ENCODE results near the gene LY6G6F. TPM values are rescaled to one million over a fixed set of nuclear protein-coding genes. Genes with fewer than 3 reads are reported as not detected.

LY6G6F gene
- total and polyA plus RNA-seq, 2 of the 13 experiments (the other 11 are each of a cell fraction or from before 2014, with no cell fraction given): not detected

DNA sequence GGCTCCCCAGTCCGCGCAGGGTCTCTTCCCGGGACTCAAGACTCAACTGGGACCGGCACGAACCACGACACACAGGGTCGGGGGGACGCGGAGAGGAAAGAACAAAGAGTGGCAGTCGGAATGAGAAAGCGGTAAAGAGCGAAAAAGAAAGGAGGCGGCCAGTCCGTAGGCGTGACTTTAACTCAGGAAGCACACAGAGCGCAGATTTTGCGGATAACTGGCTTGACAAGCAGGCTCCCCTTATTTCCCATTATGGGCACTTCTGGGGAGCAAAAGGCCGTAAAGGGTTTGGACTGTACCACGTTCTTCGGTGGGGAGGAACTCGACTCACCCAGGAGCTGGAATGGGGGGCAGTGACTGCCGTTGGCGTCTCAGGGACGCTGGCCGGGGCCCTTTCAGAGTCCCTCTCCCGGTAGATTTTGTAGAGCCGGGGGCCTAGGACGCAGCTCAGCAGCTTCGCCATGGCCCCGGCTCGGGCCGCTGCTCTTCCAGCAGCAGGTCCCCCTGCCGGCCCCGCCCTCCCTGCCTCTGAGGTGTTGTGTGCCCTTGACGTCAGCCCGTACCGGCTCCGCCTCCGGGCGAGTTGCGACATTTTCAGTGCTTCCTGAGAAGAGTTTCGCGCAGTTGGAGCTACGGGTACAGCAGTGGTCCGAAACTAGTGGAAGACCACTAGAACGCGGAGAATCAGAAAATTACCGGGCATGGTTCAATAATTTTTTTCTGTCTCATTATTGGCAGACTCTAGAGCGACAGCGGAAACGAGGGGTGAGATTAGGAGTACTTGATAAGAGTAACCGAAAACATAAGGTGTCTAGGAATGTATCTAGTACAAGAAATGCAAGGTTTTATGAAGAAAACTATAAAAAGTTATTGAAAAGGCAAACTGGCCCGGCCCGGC, 3.6 kb upstream of the LY6G6F start, which contains the start of gene ABHD16A (continued):
- TF ChIP-seq, protein P1, sequence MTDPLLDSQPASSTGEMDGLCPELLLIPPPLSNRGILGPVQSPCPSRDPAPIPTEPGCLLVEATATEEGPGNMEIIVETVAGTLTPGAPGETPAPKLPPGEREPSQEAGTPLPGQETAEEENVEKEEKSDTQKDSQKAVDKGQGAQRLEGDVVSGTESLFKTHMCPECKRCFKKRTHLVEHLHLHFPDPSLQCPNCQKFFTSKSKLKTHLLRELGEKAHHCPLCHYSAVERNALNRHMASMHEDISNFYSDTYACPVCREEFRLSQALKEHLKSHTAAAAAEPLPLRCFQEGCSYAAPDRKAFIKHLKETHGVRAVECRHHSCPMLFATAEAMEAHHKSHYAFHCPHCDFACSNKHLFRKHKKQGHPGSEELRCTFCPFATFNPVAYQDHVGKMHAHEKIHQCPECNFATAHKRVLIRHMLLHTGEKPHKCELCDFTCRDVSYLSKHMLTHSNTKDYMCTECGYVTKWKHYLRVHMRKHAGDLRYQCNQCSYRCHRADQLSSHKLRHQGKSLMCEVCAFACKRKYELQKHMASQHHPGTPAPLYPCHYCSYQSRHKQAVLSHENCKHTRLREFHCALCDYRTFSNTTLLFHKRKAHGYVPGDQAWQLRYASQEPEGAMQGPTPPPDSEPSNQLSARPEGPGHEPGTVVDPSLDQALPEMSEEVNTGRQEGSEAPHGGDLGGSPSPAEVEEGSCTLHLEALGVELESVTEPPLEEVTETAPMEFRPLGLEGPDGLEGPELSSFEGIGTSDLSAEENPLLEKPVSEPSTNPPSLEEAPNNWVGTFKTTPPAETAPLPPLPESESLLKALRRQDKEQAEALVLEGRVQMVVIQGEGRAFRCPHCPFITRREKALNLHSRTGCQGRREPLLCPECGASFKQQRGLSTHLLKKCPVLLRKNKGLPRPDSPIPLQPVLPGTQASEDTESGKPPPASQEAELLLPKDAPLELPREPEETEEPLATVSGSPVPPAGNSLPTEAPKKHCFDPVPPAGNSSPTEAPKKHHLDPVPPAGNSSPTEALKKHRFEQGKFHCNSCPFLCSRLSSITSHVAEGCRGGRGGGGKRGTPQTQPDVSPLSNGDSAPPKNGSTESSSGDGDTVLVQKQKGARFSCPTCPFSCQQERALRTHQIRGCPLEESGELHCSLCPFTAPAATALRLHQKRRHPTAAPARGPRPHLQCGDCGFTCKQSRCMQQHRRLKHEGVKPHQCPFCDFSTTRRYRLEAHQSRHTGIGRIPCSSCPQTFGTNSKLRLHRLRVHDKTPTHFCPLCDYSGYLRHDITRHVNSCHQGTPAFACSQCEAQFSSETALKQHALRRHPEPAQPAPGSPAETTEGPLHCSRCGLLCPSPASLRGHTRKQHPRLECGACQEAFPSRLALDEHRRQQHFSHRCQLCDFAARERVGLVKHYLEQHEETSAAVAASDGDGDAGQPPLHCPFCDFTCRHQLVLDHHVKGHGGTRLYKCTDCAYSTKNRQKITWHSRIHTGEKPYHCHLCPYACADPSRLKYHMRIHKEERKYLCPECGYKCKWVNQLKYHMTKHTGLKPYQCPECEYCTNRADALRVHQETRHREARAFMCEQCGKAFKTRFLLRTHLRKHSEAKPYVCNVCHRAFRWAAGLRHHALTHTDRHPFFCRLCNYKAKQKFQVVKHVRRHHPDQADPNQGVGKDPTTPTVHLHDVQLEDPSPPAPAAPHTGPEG (CRISPR knock-in tag; IDR thresholded peaks at IDR 0.05): 0 out of 2 replicates have a peak, but pooled peaks have one; percentile 56
- TF ChIP-seq SMARCE1 (IDR thresholded peaks at IDR 0.05; ENCODE audit: borderline replicate concordance) (no peak), KLF6 (CRISPR knock-in tag; IDR thresholded peaks at IDR 0.05) (no peak; the same call in 1 of the 2 replicates), RARG (CRISPR knock-in tag; IDR thresholded peaks at IDR 0.05; ENCODE audit: low read depth) (no peak), JUND (CRISPR knock-in tag; IDR thresholded peaks at IDR 0.05) (peak; percentile 53; the same call in 1 of the 2 replicates), AHR (CRISPR knock-in tag; IDR thresholded peaks at IDR 0.05) (peak; percentile 18; the same call in 1 of the 2 replicates), RORA (CRISPR knock-in tag; IDR thresholded peaks at IDR 0.05) (no peak), MEIS1 (CRISPR knock-in tag; IDR thresholded peaks at IDR 0.05; ENCODE audit: borderline replicate concordance) (no peak), ZNF33A (CRISPR knock-in tag; IDR thresholded peaks at IDR 0.05; ENCODE audit: borderline replicate concordance) (0 out of 2 replicates have a peak, but pooled peaks have one; percentile 58), YY1 (IDR thresholded peaks at IDR 0.05; ENCODE audit: insufficient read depth, insufficient replicate concordance, low read depth, low read length) (peak; percentile 72), ZNF251 (CRISPR knock-in tag; IDR thresholded peaks at IDR 0.05) (no peak), ZNF292 (CRISPR knock-in tag; IDR thresholded peaks at IDR 0.05; ENCODE audit: borderline replicate concordance, low read depth) (peak; percentile 66; the same call in 1 of the 2 replicates), ZNF329 (CRISPR knock-in tag; IDR thresholded peaks at IDR 0.05; ENCODE audit: low read depth) (0 out of 2 replicates have a peak, but pooled peaks have one; percentile 68), ZNF136 (CRISPR knock-in tag; IDR thresholded peaks at IDR 0.05; ENCODE audit: low read depth) (peak; percentile 77; the same call in 1 of the 2 replicates), ZNF263 (CRISPR knock-in tag; IDR thresholded peaks at IDR 0.05) (peak; percentile 27; the same call in 1 of the 2 replicates), ZNF652 (CRISPR knock-in tag; IDR thresholded peaks at IDR 0.05; ENCODE audit: borderline replicate concordance, low read depth) (peak; percentile 30; the same call in 1 of the 2 replicates), THYN1 (CRISPR knock-in tag; IDR thresholded peaks at IDR 0.05; ENCODE audit: borderline replicate concordance, low read depth) (no peak), RCOR2 (CRISPR knock-in tag; IDR thresholded peaks at IDR 0.05) (no peak; the same call in 1 of the 2 replicates), CBX5 (CRISPR knock-in tag; IDR thresholded peaks at IDR 0.05; ENCODE audit: borderline replicate concordance) (peak; percentile 73; the same call in 1 of the 2 replicates), PTBP1 (IDR thresholded peaks at IDR 0.05; ENCODE audit: low read depth, low read length, poor library complexity, severe bottlenecking) (no peak)
- TF ChIP-seq, protein P2, sequence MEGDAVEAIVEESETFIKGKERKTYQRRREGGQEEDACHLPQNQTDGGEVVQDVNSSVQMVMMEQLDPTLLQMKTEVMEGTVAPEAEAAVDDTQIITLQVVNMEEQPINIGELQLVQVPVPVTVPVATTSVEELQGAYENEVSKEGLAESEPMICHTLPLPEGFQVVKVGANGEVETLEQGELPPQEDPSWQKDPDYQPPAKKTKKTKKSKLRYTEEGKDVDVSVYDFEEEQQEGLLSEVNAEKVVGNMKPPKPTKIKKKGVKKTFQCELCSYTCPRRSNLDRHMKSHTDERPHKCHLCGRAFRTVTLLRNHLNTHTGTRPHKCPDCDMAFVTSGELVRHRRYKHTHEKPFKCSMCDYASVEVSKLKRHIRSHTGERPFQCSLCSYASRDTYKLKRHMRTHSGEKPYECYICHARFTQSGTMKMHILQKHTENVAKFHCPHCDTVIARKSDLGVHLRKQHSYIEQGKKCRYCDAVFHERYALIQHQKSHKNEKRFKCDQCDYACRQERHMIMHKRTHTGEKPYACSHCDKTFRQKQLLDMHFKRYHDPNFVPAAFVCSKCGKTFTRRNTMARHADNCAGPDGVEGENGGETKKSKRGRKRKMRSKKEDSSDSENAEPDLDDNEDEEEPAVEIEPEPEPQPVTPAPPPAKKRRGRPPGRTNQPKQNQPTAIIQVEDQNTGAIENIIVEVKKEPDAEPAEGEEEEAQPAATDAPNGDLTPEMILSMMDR (CRISPR knock-in tag; IDR thresholded peaks at IDR 0.05): peak; percentile 33
